Colonic mucosa (tissue), 4 donors: ENCODE data around the gene UPF3A. TPM values are rescaled to one million over a fixed set of nuclear protein-coding genes. Genes with fewer than 3 reads are reported as not detected.
"Not testable (repeated sequence)": the region's sequence is repeated elsewhere in the genome, so short reads cannot be mapped to it uniquely, and the experiment has no call there.

Experiments
- DNase-seq: peaks from one replicate; pipeline ENCODE4 v3.0.0-alpha.2; 2020
- H3K27ac ChIP-seq: fragments of 200-600 bp; one replicate; pipeline ENCODE4 v1.8.0; 2021
- H3K27me3 ChIP-seq: fragments of 200-600 bp; one replicate; pipeline ENCODE4 v1.8.0; 2021
- H3K36me3 ChIP-seq: fragments of 200-600 bp; one replicate; pipeline ENCODE4 v1.8.0; 2021
- H3K4me1 ChIP-seq: fragments of 200-600 bp; one replicate; pipeline ENCODE4 v1.8.0; 2021; ENCODE audit warnings: mild to moderate bottlenecking
- H3K4me3 ChIP-seq: fragments of 200-600 bp; one replicate; pipeline ENCODE4 v1.8.0; 2021
- H3K9ac ChIP-seq, 2 donors: one replicate each; pipeline ENCODE4 v1.7.0; 2013; ENCODE audit warnings: control low read depth in 2 of 2, low read depth in 2 of 2, low read length in 2 of 2
- H3K9me3 ChIP-seq: fragments of 200-600 bp; one replicate; pipeline ENCODE4 v1.8.0; 2021
- CTCF ChIP-seq: fragments of 200-600 bp; IDR thresholded peaks from one replicate; pipeline ENCODE4 v1.8.0; 2022; ENCODE audit warnings: antibody characterized with exemption, mild to moderate bottlenecking
- intact Hi-C: fragments of 100-400 bp; cut with DNase I; formaldehyde crosslinking; loops from one replicate; pipeline ENCODE4 v1.14.1; 2022
- total RNA-seq, 2 donors: library from RNA; stranded (reverse); fragmentation: NEBNext Ultra II Directional in 1 of 2; extraction: Animal tissue kit (Norgen Biotek cat#: 25700) in 1 of 2; gene quantifications; one replicate each; pipeline ENCODE4 v1.2.1, GENCODE V29; 2021
- donor health status: healthy.
- donor health status: DM: no; HTN: no; CAD: no.
- donor health status: DM: no; HTN: no; CAD: no.

Gene UPF3A
- total RNA-seq, 2 donors from 2014 or later, result 22.1 to 29.7 TPM

GRCh38 chr13:114325729-114326128 is 44.3 kb downstream of the UPF3A start:
- Histone ChIP-seq H3K27ac (no peak overlapping the region), H3K9me3 (no peaks in the 10 kb centered on the region)
- no peak for TF ChIP-seq CTCF

GRCh38 chr13:114328034-114328433 is 46.6 kb downstream of the UPF3A start:
- TF ChIP-seq CTCF, result no peak
- peaks cover 3% of the 10 kb centered on the region for H3K4me1 ChIP-seq
- no peaks in the 10 kb centered on the region for H3K36me3 ChIP-seq
- DNase-seq, result no peak
- no peak overlapping the region for H3K9ac ChIP-seq
- no peaks in the 10 kb centered on the region for H3K27me3 ChIP-seq
- H3K9me3 ChIP-seq, result no peaks in the 10 kb centered on the region
- no peak overlapping the region for H3K4me3 ChIP-seq
- intact Hi-C loops, result no loop called here
- no peak overlapping the region for H3K27ac ChIP-seq

More at GRCh38 chr13:114325729-114326128, 44.3 kb downstream of the UPF3A start:
- intact Hi-C loops, result no loop called here
- H3K9ac ChIP-seq, result no peak overlapping the region
- H3K36me3 ChIP-seq, result peaks cover 6% of the 10 kb centered on the region
- no peak for DNase-seq
- no peaks in the 10 kb centered on the region for H3K27me3 ChIP-seq
- H3K4me1 ChIP-seq, result peaks cover 3% of the 10 kb centered on the region
- H3K4me3 ChIP-seq, result no peak overlapping the region

GRCh38 chr13:114328595-114328994 is 47.2 kb downstream of the UPF3A start:
- H3K4me1 ChIP-seq, result peaks cover 3% of the 10 kb centered on the region
- DNase-seq, result no peak
- H3K9ac ChIP-seq, result no peak overlapping the region
- no peaks in the 10 kb centered on the region for H3K27me3 ChIP-seq
- intact Hi-C loops, result no loop called here
- no peaks in the 10 kb centered on the region for H3K36me3 ChIP-seq
- H3K27ac ChIP-seq, result no peak overlapping the region
- H3K9me3 ChIP-seq, result no peaks in the 10 kb centered on the region
- no peak for TF ChIP-seq CTCF
- no peak overlapping the region for H3K4me3 ChIP-seq

GRCh38 chr13:114330086-114330485 is 48.7 kb downstream of the UPF3A start:
- Histone ChIP-seq H3K27me3 (no peaks in the 10 kb centered on the region), H3K4me3 (no peak overlapping the region), H3K27ac (no peak overlapping the region), H3K9ac (no peak overlapping the region), H3K9me3 (no peaks in the 10 kb centered on the region), H3K36me3 (no peaks in the 10 kb centered on the region), H3K4me1 (peaks cover 6% of the 10 kb centered on the region)
- no peak for DNase-seq
- intact Hi-C loops, result no loop called here
- TF ChIP-seq CTCF, result no peak

- H3K36me3 ChIP-seq, DNase-seq, intact Hi-C loops, H3K4me3 ChIP-seq, H3K27ac ChIP-seq, H3K9ac ChIP-seq, H3K4me1 ChIP-seq, H3K9me3 ChIP-seq, H3K27me3 ChIP-seq: not testable (repeated sequence)
Measured at GRCh38 chr13:114333881-114334280, 52.5 kb downstream of the UPF3A start.

GRCh38 chr13:114334305-114335053 is 53.1 kb downstream of the UPF3A start:
- no peak overlapping the region for H3K4me3 ChIP-seq

GRCh38 chr13:114336457-114336856 is 55.1 kb downstream of the UPF3A start:
- H3K4me3 ChIP-seq, H3K9me3 ChIP-seq, H3K36me3 ChIP-seq, H3K4me1 ChIP-seq, intact Hi-C loops, H3K9ac ChIP-seq, H3K27me3 ChIP-seq, DNase-seq, H3K27ac ChIP-seq: not testable (repeated sequence)

More at GRCh38 chr13:114334305-114335053, 53.1 kb downstream of the UPF3A start:
- DNase-seq, result no peak
- no peaks in the 10 kb centered on the region for H3K36me3 ChIP-seq
- H3K9ac ChIP-seq, result no peak overlapping the region
- H3K27me3 ChIP-seq, result no peaks in the 10 kb centered on the region
- intact Hi-C loops, result no loop called here
- TF ChIP-seq CTCF, result no peak
- no peaks in the 10 kb centered on the region for H3K9me3 ChIP-seq
- no peak overlapping the region for H3K27ac ChIP-seq
- H3K4me1 ChIP-seq, result peaks cover 4% of the 10 kb centered on the region
